Smooth muscle cell of the brain vasculature (primary cell): ENCODE results near the gene ABHD5.

Experiments used
- DNase-seq: peaks from one replicate; pipeline ENCODE4 v3.0.0-alpha.2; 2012; ENCODE audit warnings: low read depth, low spot score

The ABHD5 gene

GRCh38 chr3:43755516-43756200 lies 64.9 kb downstream of the ABHD5 start:
- no peak for DNase-seq

GRCh38 chr3:43757666-43758321 lies 67.1 kb downstream of the ABHD5 start:
- DNase-seq, result no peak

GRCh38 chr3:43758592-43759225 lies 68.0 kb downstream of the ABHD5 start:
- DNase-seq, result no peak

- no peak for DNase-seq
Measured at GRCh38 chr3:43759297-43759782, 68.6 kb downstream of the ABHD5 start.

GRCh38 chr3:43759938-43760337 lies 69.2 kb downstream of the ABHD5 start:
- DNase-seq, result no peak

- no peak for DNase-seq
Measured at GRCh38 chr3:43760938-43761337, 70.2 kb downstream of the ABHD5 start.

- no peak for DNase-seq
Measured at GRCh38 chr3:43762451-43762850, 71.7 kb downstream of the ABHD5 start.

- no peak for DNase-seq
Measured at GRCh38 chr3:43764056-43764455, 73.3 kb downstream of the ABHD5 start.

- DNase-seq, result no peak
Measured at GRCh38 chr3:43764471-43764870, 73.7 kb downstream of the ABHD5 start.

- no peak for DNase-seq
Measured at GRCh38 chr3:43765521-43765971, 74.8 kb downstream of the ABHD5 start.

GRCh38 chr3:43766672-43767465 lies 76.1 kb downstream of the ABHD5 start:
- no peak for DNase-seq

- no peak for DNase-seq
Measured at GRCh38 chr3:43768381-43768973, 77.7 kb downstream of the ABHD5 start.

- peak; percentile 97 for DNase-seq
Measured at GRCh38 chr3:43769097-43769884, 78.6 kb downstream of the ABHD5 start.

GRCh38 chr3:43769885-43770425 lies 79.2 kb downstream of the ABHD5 start:
- DNase-seq, result no peak

- no peak for DNase-seq
Measured at GRCh38 chr3:43770426-43771103, 79.8 kb downstream of the ABHD5 start.

- no peak for DNase-seq
Measured at GRCh38 chr3:43771610-43772009, 80.9 kb downstream of the ABHD5 start.

- no peak for DNase-seq
Measured at GRCh38 chr3:43773273-43774094, 82.7 kb downstream of the ABHD5 start.

GRCh38 chr3:43774799-43775198 lies 84.1 kb downstream of the ABHD5 start:
- no peak for DNase-seq

GRCh38 chr3:43776101-43776500 lies 85.4 kb downstream of the ABHD5 start:
- no peak for DNase-seq
